ENCODE data around the gene PCDHB7. TPM values are rescaled to one million over a fixed set of nuclear protein-coding genes. Genes with fewer than 3 reads are reported as not detected.
A peak's percentile ranks its signal among the peaks of the same experiment; 100 is the strongest.
"Not testable (repeated sequence)": the region's sequence is repeated elsewhere in the genome, so short reads cannot be mapped to it uniquely, and the experiment has no call there.

Gene PCDHB7
- total and polyA plus RNA-seq, 2 donors (not counting 3 experiments of a cell fraction or from before 2014, with no cell fraction given): 0.27 to 0.57 TPM

DNA sequence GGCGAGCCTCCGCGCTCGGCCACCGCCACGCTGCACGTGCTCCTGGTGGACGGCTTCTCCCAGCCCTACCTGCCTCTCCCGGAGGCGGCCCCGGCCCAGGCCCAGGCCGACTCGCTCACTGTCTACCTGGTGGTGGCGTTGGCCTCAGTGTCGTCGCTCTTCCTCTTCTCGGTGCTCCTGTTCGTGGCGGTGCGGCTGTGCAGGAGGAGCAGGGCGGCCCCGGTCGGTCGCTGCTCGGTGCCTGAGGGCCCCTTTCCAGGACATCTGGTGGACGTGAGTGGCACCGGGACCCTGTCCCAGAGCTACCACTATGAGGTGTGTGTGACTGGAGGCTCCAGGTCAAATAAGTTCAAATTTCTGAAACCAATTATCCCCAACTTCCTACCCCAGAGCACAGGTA lies 38.4 kb downstream of the PCDHB7 start:
- dilution Hi-C loops (cut with MboI; ENCODE audit: extremely low pct_ligation_motif_present, low sequenced_read_pairs); H3K4me1 ChIP-seq (ENCODE audit: control insufficient read depth, extremely low read depth, insufficient read depth, low read length); DNase-seq (ENCODE audit: low read depth, low spot score); H3K9me3 ChIP-seq (replicated peaks; ENCODE audit: control insufficient read depth, insufficient read depth, low read length); CTCF ChIA-PET; BruUV-seq (replicated peaks); H3K27me3 ChIP-seq (ENCODE audit: control insufficient read depth in 2 of 2, insufficient read depth in 2 of 2, low read length in 2 of 2); H3K79me2 ChIP-seq (ENCODE audit: control insufficient read depth, insufficient read depth, low read length); H3K36me3 ChIP-seq (ENCODE audit: control insufficient read depth in 2 of 2, extremely low read depth in 1 of 2, insufficient read depth in 2 of 2, low read length in 2 of 2); FAIRE-seq; H4K20me1 ChIP-seq (replicated peaks; ENCODE audit: control insufficient read depth, extremely low read depth, insufficient read depth, low read length); intact Hi-C loops (cut with micrococcal nuclease); H2AFZ ChIP-seq (ENCODE audit: low read depth, low read length); H3K4me2 ChIP-seq (ENCODE audit: insufficient read depth, low read length); H3K4me3 ChIP-seq (replicated peaks in 1 of 3; ENCODE audit: insufficient read depth in 1 of 3, low read depth in 1 of 3, low read length in 3 of 3); H3K27ac ChIP-seq (ENCODE audit: insufficient read depth, low read depth, low read length); H3K9me1 ChIP-seq (replicated peaks; ENCODE audit: control insufficient read depth, extremely low read depth, insufficient read depth, low read length); H3K9ac ChIP-seq (replicated peaks; ENCODE audit: extremely low read depth, insufficient read depth, low read length); POLR2A ChIA-PET: not testable (repeated sequence)

DNA sequence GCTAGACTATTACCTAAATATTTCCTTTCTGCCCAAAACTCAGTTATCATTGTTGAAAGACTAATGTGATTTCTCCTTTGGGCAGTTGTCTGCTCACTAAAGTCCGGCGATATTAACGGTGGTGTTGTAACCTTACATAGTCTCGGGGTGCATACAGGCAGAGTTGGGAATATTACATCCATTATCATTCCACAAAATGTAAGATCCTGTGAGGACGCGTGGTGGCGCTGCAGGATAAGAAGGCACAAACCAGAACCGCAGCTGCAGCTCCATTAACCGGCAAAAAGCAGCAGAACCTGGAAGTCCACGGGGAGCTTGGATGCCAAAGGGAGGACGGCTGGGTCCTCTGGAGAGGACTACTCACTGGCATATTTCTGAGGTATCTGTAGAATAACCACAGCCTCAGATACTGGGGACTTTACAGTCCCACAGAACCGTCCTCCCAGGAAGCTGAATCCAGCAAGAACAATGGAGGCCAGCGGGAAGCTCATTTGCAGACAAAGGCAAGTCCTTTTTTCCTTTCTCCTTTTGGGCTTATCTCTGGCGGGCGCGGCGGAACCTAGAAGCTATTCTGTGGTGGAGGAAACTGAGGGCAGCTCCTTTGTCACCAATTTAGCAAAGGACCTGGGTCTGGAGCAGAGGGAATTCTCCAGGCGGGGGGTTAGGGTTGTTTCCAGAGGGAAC lies 41.4 kb downstream of the PCDHB7 start, which contains the start of gene PCDHB13:
Gene PCDHB13 (plus strand): TSS at position 264 of the 684 bp plus-strand sequence. CDS start 205 bp downstream, at position 469.
- H3K27me3 ChIP-seq (ENCODE audit: control insufficient read depth in 2 of 2, insufficient read depth in 2 of 2, low read length in 2 of 2); H3K79me2 ChIP-seq (ENCODE audit: control insufficient read depth, insufficient read depth, low read length); H3K9ac ChIP-seq (replicated peaks; ENCODE audit: extremely low read depth, insufficient read depth, low read length); POLR2A ChIA-PET; H3K4me1 ChIP-seq (ENCODE audit: control insufficient read depth, extremely low read depth, insufficient read depth, low read length); H3K27ac ChIP-seq (ENCODE audit: insufficient read depth, low read depth, low read length); H3K9me1 ChIP-seq (replicated peaks; ENCODE audit: control insufficient read depth, extremely low read depth, insufficient read depth, low read length); H2AFZ ChIP-seq (ENCODE audit: low read depth, low read length); H3K9me3 ChIP-seq (replicated peaks; ENCODE audit: control insufficient read depth, insufficient read depth, low read length); H3K4me3 ChIP-seq (replicated peaks in 1 of 3; ENCODE audit: insufficient read depth in 1 of 3, low read depth in 1 of 3, low read length in 3 of 3); H3K4me2 ChIP-seq (ENCODE audit: insufficient read depth, low read length); intact Hi-C loops (cut with micrococcal nuclease); H4K20me1 ChIP-seq (replicated peaks; ENCODE audit: control insufficient read depth, extremely low read depth, insufficient read depth, low read length); dilution Hi-C loops (cut with MboI; ENCODE audit: extremely low pct_ligation_motif_present, low sequenced_read_pairs); H3K36me3 ChIP-seq (ENCODE audit: control insufficient read depth in 2 of 2, extremely low read depth in 1 of 2, insufficient read depth in 2 of 2, low read length in 2 of 2): not testable (repeated sequence)
- FAIRE-seq (peak; percentile 69), DNase-seq (ENCODE audit: low read depth, low spot score) (peak; percentile 44)
- TSS peak; percentile 24 for BruUV-seq (replicated peaks)
- CTCF ChIA-PET: interaction anchor here (0.9 to 1.3 kb wide), 3 partner anchors 204 to 350 kb away, joined by 3 to 6 read pairs (median 3); partner anchors contain the start of gene PCDHGB7

GRCh38 chr5:141214583-141214982 lies 42.1 kb downstream of the PCDHB7 start:
- H3K9me3 ChIP-seq (replicated peaks; ENCODE audit: control insufficient read depth, insufficient read depth, low read length); H3K79me2 ChIP-seq (ENCODE audit: control insufficient read depth, insufficient read depth, low read length); POLR2A ChIA-PET; H3K9ac ChIP-seq (replicated peaks; ENCODE audit: extremely low read depth, insufficient read depth, low read length); FAIRE-seq; H2AFZ ChIP-seq (ENCODE audit: low read depth, low read length); DNase-seq (ENCODE audit: low read depth, low spot score); H3K36me3 ChIP-seq (ENCODE audit: control insufficient read depth in 2 of 2, extremely low read depth in 1 of 2, insufficient read depth in 2 of 2, low read length in 2 of 2); H3K4me3 ChIP-seq (replicated peaks in 1 of 3; ENCODE audit: insufficient read depth in 1 of 3, low read depth in 1 of 3, low read length in 3 of 3); H3K4me1 ChIP-seq (ENCODE audit: control insufficient read depth, extremely low read depth, insufficient read depth, low read length); H4K20me1 ChIP-seq (replicated peaks; ENCODE audit: control insufficient read depth, extremely low read depth, insufficient read depth, low read length); intact Hi-C loops (cut with micrococcal nuclease); H3K9me1 ChIP-seq (replicated peaks; ENCODE audit: control insufficient read depth, extremely low read depth, insufficient read depth, low read length); H3K27ac ChIP-seq (ENCODE audit: insufficient read depth, low read depth, low read length); BruUV-seq (replicated peaks); H3K27me3 ChIP-seq (ENCODE audit: control insufficient read depth in 2 of 2, insufficient read depth in 2 of 2, low read length in 2 of 2); dilution Hi-C loops (cut with MboI; ENCODE audit: extremely low pct_ligation_motif_present, low sequenced_read_pairs); H3K4me2 ChIP-seq (ENCODE audit: insufficient read depth, low read length): not testable (repeated sequence)
- CTCF ChIA-PET: interaction anchor here (0.6 kb wide), 1 partner anchor 36 kb away, joined by 3 read pairs; no protein-coding TSS in a partner anchor

DNA sequence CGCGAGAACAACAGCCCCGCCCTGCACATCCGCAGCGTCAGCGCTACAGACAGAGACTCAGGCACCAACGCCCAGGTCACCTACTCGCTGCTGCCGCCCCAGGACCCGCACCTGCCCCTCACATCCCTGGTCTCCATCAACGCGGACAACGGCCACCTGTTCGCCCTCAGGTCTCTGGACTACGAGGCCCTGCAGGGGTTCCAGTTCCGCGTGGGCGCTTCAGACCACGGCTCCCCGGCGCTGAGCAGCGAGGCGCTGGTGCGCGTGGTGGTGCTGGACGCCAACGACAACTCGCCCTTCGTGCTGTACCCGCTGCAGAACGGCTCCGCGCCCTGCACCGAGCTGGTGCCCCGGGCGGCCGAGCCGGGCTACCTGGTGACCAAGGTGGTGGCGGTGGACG lies 43.1 kb downstream of the PCDHB7 start:
- dilution Hi-C loops (cut with MboI; ENCODE audit: extremely low pct_ligation_motif_present, low sequenced_read_pairs); BruUV-seq (replicated peaks); H3K36me3 ChIP-seq (ENCODE audit: control insufficient read depth in 2 of 2, extremely low read depth in 1 of 2, insufficient read depth in 2 of 2, low read length in 2 of 2); H3K4me3 ChIP-seq (replicated peaks in 1 of 3; ENCODE audit: insufficient read depth in 1 of 3, low read depth in 1 of 3, low read length in 3 of 3); H3K4me1 ChIP-seq (ENCODE audit: control insufficient read depth, extremely low read depth, insufficient read depth, low read length); H3K9me1 ChIP-seq (replicated peaks; ENCODE audit: control insufficient read depth, extremely low read depth, insufficient read depth, low read length); H4K20me1 ChIP-seq (replicated peaks; ENCODE audit: control insufficient read depth, extremely low read depth, insufficient read depth, low read length); H3K9ac ChIP-seq (replicated peaks; ENCODE audit: extremely low read depth, insufficient read depth, low read length); intact Hi-C loops (cut with micrococcal nuclease); DNase-seq (ENCODE audit: low read depth, low spot score); CTCF ChIA-PET; POLR2A ChIA-PET; H2AFZ ChIP-seq (ENCODE audit: low read depth, low read length); FAIRE-seq; H3K27ac ChIP-seq (ENCODE audit: insufficient read depth, low read depth, low read length); H3K9me3 ChIP-seq (replicated peaks; ENCODE audit: control insufficient read depth, insufficient read depth, low read length); H3K4me2 ChIP-seq (ENCODE audit: insufficient read depth, low read length); H3K79me2 ChIP-seq (ENCODE audit: control insufficient read depth, insufficient read depth, low read length); H3K27me3 ChIP-seq (ENCODE audit: control insufficient read depth in 2 of 2, insufficient read depth in 2 of 2, low read length in 2 of 2): not testable (repeated sequence)

Measured in endothelial cell of umbilical vein (primary cell).